HG02973 (cell line): ENCODE measurements around the gene R3HDM4.

Experiments used
- ATAC-seq: cut with Tn5 transposase; IDR thresholded peaks from one replicate; pipeline ENCODE4 v1.9.1; 2021; ENCODE audit warnings: moderate library complexity; ENCODE audit not compliant: unreplicated experiment

The R3HDM4 gene

DNA sequence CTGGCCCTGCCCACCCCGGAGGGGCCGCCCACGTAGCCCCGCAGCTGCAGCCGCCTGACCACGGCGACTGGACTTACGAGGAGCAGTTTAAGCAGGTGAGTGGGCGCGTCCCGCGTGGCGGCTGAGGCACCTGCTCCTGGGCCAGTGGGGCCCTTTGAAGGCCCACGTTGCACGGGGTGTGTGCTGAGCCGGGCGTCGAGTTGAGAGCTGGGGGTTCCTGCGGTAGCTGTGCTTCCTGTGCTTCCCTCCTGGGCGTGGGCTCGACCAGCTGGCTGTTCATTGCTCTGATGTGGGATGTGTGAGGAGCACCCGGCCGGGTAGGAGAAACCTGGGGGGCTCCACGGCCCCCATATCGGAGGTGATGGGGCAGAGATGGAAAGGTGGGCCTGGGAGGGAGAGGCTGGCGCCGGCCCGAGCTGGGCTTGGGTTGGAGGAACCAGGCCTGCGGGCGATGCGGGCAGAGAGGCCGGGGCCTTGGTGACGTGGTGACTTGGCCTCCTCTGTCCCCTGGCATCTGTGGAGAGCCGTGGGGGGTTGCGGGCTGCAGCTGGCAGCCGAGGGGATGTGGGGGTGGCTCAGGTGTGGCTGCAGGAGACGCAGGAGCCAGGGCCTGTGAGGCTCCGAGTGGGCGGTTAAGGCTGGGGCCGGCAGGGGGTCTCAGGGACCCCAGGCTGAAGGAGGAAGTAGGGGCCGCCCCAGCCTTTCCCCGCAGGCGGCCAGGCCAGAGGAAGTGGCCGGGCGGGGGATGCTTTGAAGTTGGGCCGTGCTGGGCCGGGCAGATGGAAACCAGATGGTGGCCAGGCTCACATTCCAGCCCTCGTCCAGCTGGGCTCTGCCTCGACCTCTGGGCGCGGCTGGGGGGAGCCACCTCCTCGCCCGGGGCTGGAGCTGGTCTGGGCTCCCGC is 19.9 kb upstream of the R3HDM4 start:
- ATAC-seq, result no peak

DNA sequence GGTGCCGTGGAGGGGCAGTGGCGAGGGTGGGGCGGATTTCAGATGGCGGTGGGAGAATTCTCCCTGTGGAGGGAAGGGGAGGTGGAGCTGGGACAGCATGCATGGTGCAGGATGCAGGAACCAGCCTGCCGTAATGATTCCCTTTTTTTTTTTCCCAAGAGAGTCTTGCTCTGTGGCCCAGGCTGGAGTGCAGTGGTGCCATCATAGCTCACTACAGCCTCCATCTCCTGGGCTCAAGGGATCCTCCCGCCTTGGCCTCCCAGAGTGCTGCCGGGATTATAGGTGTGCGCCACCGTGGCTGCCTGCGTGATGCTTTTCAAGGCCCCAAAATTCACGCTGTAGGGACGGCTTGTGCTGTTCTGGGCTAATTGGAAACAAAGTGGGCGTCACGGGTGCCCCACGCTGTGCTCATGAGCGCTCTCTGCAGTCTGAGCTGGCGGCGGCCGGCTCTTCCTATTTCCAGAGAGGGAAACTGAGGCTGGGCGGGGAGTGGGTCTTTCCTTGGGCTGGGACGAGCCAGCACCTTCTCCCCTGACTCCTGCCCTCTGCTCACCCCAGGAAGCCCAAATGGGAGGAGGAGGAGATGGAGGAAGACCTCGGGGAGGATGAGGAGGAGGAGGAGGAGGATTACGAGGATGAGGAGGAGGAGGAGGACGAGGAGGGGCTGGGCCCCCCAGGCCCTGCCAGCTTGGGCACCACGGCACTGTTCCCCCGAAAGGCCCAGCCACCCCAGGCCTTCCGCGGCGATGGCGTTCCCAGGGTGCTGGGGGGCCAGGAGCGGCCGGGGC is 19.0 kb upstream of the R3HDM4 start:
- no peak for ATAC-seq

DNA sequence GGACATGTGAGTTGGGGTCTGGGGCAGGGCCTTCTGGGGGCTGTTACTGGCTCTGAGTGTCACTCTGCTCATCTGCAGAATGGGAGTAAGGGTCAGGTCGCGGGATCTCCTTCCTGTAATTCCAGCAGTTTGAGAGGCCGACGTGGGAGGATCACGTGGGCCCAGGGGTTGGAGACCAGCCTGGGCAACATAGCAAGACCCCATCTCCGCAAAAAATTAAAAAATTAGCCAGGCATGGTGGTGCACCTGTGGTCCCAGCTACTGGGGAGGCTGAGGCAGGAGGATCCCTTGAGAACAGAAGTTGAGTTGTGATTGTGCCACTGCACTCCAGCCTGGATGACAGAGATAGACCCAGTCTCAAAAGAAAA is 16.9 kb upstream of the R3HDM4 start:
- no peak for ATAC-seq

DNA sequence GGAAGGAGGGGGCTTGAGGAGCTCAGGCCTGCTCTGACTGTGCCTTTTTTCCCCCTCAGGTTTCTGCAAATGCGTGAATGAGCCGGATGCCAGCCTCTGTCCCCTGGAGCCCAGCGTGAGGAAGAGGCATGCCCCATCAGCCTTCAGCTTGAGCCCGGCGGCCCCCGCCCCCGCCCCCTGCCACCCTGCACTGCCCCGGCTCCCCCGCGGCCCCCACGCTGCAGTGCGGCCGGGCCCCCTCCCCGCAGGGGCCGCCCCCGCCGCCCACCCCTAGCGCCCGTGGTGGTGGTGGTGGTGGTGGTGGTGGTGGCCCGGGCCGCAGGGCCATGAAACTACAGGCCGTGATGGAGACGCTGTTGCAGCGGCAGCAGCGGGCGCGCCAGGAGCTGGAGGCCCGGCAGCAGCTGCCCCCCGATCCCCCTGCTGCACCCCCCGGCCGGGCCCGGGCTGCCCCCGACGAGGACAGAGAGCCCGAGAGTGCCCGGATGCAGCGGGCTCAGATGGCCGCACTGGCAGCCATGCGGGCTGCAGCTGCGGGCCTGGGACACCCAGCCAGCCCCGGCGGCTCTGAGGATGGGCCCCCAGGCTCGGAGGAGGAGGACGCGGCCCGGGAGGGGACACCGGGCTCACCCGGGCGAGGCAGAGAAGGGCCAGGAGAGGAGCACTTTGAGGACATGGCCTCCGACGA is 16.3 kb upstream of the R3HDM4 start:
- no peak for ATAC-seq

DNA sequence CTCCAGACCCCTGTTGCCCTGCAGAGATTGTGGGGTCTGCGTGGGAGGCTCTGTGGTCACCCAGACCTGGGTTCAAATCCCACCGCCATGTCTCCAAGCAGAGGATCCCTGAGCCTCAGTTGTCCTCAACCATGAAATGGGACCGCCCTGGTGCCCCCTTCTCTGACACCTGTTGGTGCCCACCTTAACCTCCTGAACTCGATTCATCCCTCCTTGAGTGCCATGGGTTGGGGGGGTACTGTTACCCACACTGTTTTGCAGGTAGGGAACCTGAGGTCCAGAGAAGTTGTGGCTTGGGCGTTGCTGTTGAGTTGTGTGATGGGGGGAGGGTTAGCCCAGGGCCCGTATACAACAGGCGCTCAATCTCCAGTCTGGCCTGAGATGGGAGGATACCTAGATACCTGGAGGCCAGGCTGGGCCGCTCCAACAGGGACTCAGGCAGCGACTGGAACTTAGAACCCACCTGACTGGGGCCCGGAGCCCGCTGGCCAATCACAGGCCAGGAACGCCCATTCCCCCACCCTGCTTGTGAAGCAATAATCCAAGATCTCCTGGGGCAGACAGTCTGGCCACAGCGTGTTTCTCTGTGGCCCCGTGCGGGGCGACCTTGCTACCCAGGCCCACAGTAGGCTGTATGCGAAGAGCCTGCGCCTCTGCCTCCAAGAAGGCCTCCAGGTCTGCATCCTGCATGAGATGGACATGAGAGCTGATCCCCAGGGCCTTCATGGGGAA is 15.6 kb upstream of the R3HDM4 start:
- no peak for ATAC-seq

DNA sequence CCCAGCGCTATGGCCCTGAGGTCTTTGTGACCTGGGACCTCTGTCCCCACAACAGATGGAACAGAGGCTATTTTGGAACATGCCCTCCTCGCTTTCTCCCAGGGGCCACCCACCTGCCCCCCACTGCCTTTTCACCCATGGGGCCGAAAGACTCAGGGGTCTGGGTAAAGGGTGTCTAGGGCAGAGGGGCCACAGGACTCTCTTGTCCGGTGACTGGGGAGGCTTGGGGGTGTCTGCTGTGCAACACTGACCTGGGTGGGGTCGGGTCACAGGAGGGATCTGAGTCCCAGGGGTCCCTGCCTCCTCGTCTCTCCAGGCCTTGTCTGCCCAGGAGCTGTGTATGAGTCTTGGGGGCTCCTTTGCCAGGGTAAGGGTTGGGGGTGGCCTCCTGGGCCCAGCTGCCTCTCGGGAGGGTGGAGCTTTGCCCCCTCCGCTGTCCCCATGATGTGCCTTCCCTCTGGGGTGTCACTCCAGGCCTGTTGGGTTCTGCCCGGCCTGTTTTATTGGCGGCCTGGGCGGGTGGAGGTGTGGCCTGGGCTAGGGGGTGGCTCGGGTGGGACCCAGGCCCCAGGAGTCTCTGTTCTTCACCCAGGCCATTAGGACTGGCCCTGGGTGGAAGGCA is 14.9 kb upstream of the R3HDM4 start:
- ATAC-seq, result no peak

DNA sequence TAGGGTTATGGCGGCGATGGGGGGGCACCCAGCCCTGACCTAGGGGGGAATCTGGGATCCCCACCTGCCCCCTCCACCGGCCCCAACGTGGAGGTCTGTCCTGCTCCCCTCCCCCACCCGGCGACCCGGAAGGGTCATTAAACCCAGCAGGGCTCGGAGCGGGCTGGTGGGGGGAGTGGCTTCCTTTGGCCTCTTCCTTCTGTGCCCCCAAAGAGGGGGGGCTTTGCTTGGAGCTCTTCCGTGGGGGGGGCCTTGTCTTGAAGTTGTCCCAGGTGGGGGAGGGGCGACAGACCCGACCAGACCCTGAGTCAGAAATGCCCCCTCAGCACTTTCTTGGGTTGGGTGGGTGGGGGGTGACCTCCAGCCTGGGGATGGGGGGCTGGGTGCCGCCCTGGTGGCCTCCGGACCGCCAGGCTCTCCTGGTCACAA is 14.3 kb upstream of the R3HDM4 start:
- no peak for ATAC-seq

DNA sequence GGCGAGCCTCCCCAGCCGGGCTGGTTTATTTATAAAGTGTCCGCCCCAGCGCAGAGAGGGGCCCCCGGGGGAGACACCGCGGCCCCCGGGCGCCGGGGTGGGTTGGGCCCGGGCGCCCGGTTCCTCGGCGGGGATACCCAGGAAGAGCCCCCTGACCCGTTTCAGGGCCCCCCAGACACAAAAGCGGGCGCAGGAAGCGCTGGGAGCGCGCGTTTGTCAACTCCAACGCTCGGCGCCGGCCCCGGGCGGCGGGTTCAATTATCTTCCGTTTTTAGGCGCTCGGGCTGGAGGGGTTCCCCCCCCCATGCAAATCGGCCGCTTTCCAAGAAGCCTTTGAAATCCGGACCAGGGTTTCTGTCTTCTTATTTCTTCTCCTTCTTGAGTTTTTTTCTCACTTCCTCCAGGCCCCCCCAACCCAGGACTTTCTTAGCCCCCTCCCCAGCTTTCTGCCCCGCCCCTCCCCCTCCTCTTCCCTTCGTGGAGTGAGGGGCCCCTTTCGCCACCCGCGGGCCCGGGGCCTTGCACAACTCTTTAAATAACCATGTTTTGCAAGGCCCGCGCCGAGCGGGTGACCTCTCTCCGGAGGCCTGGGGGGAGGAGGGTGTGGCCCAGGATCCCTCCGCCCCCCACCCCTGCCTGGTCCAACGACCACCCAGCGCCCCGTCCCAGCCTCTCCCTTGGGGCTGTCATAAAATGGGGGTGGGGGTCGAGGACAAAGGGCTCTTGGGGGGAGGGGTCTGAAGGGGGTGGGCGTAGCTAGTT is 13.8 kb upstream of the R3HDM4 start:
- no peak for ATAC-seq

DNA sequence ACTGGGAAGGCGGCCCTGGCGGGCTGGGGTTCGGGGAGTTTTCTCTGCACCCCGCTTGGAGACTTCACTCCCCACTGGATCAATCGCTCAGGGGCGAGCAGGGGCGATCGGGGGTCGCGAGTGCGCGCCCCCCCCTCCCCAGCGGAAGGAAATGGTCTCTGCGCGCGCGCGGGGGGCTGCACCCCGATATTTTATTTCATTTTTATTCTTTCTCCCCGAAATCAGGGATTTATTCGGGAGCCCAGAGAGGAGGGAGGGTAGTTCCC is 13.2 kb upstream of the R3HDM4 start:
- ATAC-seq, result no peak

DNA sequence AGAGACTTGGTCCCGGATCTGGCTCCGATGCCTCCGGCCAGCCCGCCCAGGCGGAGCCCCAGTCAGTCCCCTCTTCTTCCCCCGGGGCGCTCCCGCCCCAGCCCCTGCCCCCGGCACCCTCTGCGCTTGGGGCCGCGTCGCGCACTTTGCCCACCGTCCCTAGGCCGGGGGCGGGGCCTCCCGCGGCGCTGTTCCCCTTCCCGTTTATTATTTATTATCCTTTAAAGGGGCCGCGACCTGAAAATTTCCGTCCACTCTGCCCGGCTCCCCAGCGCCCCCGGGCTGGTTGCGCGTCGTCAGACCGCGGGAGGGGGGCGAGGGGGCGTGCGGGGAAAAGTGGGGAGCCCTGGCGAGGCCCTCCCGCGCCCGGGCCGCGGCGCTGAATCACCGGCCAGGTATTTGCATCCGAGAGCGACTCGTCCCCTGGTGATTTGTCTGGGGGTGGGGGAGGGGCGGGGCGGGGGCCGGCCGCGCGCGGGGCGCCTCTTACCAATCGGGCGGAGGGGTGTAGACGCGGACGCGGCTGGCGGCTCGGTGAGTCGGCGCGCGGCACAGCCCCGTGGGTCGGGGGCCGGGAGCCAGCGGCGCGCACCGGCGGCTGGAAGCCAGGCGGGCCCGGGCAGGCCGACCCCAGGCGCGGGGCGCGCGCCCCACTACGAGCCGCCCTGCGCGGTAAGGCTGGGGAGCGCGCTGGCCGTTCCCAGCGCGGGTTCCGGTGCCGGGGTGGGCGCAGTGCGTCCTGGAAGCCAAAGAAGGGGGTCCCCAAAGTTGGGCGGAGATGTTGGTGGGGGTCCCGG is 12.7 kb upstream of the R3HDM4 start, which contains the start of gene ARID3A:
Gene ARID3A (plus strand): TSS at position 510 of the 797 bp plus-strand sequence. CDS start 3,494 bp downstream, outside the sequence.
- ATAC-seq, result peak; percentile 41

DNA sequence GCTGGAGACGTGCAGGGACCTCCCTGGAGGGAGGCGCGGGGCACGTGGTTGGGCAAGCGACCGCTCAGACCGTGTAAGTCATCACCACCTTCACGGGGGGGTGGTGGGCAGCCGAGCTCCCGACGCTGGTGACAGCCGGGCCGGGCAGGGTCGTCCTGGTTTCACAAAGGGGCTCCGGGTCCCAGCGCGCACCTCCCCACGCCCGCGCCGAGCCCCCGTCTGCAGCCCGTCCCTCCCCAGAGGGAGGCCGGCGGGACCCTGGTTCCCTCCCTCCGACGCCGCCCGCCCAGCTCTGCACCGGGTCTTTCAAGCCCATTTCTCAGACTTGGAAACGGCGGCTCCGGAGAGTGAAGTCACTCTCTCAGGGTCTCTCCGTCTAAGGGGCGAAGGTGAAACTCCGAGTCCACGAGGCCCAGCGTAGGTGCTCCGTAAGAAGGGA is 12.1 kb upstream of the R3HDM4 start:
- ATAC-seq, result peak; percentile 30

DNA sequence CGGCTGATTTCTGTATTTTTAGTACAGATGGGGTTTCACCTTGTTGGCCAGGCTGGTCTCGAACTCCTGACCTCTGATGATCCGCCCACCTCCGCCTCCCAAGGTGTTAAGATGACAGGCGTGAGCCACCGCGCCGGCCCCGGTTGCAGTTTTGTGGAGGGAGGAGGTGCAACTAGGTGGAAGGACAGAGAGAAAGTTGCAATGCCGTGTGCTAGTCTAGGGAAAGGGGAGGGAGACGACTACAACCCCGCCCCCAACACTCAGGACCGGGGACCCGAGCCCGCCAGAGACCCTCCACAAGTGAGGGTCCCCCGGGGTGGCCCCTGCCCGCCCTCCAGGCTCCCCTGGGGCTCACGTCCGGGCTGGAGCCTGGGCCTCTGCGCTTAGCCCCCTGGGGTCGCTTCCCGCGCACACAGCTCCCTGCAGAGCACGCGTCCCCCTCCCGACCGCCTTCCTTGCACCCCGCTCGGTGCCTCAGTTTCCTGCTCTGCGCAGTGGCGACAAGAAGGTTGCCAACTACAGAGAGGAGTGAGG is 11.6 kb upstream of the R3HDM4 start:
- no peak for ATAC-seq

DNA sequence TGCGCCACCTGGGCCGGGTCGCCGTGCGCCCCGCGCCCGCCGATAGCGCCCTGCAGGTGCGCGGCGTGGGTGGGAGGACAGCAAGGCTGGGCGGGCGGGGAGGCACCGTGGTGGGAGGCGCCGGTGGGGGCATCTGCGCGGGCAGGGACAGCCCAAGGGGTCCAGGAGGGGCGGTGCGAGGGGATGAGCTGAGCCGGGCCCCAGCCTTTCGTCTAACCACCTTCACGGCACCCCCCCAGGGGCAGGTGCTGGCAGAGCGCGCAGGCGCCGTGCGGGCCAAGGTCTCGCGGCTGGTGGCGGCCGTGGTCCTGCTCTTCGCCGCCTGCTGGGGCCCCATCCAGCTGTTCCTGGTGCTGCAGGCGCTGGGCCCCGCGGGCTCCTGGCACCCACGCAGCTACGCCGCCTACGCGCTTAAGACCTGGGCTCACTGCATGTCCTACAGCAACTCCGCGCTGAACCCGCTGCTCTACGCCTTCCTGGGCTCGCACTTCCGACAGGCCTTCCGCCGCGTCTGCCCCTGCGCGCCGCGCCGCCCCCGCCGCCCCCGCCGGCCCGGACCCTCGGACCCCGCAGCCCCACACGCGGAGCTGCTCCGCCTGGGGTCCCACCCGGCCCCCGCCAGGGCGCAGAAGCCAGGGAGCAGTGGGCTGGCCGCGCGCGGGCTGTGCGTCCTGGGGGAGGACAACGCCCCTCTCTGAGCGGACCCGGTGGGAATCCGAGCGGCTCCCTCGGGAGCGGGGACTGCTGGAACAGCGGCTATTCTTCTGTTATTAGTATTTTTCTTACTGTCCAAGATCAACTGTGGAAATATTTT is 7.2 kb upstream of the R3HDM4 start:
- ATAC-seq, result no peak

DNA sequence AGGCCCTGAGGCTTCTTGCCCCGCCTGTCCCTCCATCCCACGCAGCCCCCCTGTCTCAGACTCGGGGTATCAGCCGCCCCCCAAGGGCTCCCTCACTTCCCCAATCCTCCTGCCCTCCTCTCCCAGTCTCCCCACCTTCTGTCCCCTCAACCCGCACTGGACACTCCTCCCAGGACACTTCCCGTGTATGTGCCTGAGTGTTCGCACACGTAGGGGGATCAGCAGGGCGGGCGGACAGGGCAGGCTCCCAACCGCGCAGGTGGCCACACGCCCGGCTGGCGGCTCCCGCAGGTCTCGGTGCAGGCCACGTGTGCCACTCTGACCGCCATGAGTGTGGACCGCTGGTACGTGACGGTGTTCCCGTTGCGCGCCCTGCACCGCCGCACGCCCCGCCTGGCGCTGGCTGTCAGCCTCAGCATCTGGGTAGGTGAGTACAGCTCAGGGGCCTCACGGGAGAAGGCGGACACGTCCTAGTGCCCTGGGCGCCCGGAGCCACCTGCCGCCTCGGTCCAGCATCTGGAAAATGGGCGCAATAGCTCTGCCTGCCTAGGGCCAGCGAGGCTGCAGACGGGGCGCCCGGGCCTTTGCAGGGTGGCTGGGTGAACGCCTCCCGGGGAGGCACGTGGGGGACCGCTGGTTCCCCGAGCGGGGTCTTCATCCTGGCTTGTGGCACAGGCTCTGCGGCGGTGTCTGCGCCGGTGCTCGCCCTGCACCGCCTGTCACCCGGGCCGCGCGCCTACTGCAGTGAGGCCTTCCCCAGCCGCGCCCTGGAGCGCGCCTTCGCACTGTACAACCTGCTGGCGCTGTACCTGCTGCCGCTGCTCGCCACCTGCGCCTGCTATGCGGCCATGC is 6.4 kb upstream of the R3HDM4 start:
- no peak for ATAC-seq

DNA sequence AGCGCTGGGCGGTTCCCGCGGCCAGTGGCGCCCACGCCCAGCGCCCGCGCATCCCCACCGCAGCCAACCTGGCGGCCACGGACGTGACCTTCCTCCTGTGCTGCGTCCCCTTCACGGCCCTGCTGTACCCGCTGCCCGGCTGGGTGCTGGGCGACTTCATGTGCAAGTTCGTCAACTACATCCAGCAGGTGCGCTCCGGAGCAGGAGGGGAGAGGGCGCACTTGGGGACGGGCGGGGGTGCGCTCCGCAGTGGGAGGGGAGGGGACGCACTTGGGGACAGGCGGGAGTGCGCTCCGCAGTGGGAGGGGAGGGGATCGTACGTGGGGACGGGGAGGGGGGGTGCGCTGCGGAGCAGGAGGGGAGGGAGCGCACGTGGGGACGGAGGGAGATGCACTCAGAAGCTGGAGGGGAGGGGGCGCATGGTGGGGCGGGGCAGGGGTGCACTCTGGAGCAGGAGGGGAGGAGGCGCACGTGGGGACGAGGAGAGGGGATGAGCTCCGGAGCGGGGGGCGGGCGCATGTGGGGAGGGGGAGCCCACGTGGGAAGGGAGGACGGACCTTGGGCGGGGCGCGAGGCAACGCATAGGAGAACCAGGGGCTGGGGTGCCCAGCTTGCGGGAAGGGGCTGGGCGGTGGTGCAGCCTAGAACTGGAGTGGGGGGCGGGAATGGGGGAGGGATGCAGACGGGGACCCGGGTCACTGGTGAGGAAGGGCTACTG is 5.6 kb upstream of the R3HDM4 start:
- no peak for ATAC-seq

DNA sequence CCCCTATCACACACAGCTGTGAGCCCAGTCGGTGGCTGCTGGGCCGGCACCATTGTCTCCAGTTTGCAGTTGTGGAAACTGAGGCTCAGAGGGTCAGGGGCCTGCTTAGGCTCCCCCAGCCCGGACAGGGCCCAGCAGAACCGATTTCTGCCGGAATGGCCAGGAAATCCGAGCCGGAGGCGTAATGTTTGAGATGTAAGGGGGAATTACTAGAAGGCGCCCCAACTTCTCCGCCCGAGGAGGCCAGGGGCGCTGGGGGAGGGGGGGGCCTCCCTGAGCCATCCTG is 5.1 kb upstream of the R3HDM4 start:
- no peak for ATAC-seq
